Panc1 (cell line): Measurements from ENCODE around the gene TCF3. TPM values are rescaled to one million over a fixed set of nuclear protein-coding genes. Genes with fewer than 3 reads are reported as not detected.

Experiments used
- ATAC-seq: fragments of 200-7000 bp; cut with Tn5 transposase; 2 replicates; pipeline ENCODE4 v1.9.1; 2020; ENCODE audit warnings: mild to moderate bottlenecking, moderate library complexity
- BruUV-seq: library from RNA; stranded (reverse); fragments of 400-500 nt; replicated peaks from 2 replicates; lab custom pipeline; 2021; lab: Mats Ljungman, UMichigan
- CTCF ChIA-PET: fragments of 300-600 bp; sonication (Branson Sonifier 250); formaldehyde crosslinking; loops from one replicate; lab custom pipeline; 2022; ENCODE audit warnings: antibody characterized with exemption; lab: Charles Lee
- POLR2A ChIA-PET: fragments of 300-600 bp; sonication (Branson Sonifier 250); formaldehyde crosslinking; loops from one replicate; lab custom pipeline; 2022; ENCODE audit warnings: antibody characterized with exemption; lab: Charles Lee
- DNase-seq: peaks from one replicate; pipeline ENCODE4 v3.0.0-alpha.2; 2010; ENCODE audit warnings: low read depth, low spot score
- H3K27ac ChIP-seq: 2 replicates; pipeline ENCODE4 v1.5.1; 2011; ENCODE audit warnings: mild to moderate bottlenecking, low read length, inconsistent platforms
- H3K27me3 ChIP-seq: fragments of 200-500 bp; sonication (Bioruptor generic); 2 replicates; pipeline ENCODE4 v1.6.0; 2014; ENCODE audit warnings: low read length, inconsistent platforms; ENCODE audit not compliant: control insufficient read depth, insufficient read depth
- H3K36me3 ChIP-seq: fragments of 200-500 bp; sonication (Bioruptor generic); 2 replicates; pipeline ENCODE4 v1.5.1; 2014; ENCODE audit warnings: inconsistent platforms, mild to moderate bottlenecking, low read length, moderate library complexity; ENCODE audit not compliant: control insufficient read depth, insufficient read depth
- H3K4me1 ChIP-seq: 2 replicates; pipeline ENCODE4 v1.5.1; 2011; ENCODE audit warnings: inconsistent platforms, mild to moderate bottlenecking, low read length, moderate library complexity; ENCODE audit not compliant: control insufficient read depth, insufficient read depth
- H3K4me3 ChIP-seq, 2 experiments: 2 replicates each; pipeline ENCODE4 v1.5.1; 2011 to 2012; ENCODE audit warnings: low read depth in 2 of 2, low read length in 2 of 2, mild to moderate bottlenecking in 2 of 2, inconsistent platforms in 1 of 2, moderate library complexity in 1 of 2
- H3K9me3 ChIP-seq: fragments of 200-500 bp; sonication (Bioruptor generic); 2 replicates; pipeline ENCODE4 v1.5.1; 2014; ENCODE audit warnings: low read depth, mild to moderate bottlenecking, inconsistent platforms, low read length, moderate library complexity; ENCODE audit not compliant: control insufficient read depth, insufficient read depth
- CTCF ChIP-seq: fragments of 450-650 bp; IDR thresholded peaks from 2 replicates; pipeline ENCODE4 v1.5.1; 2017; ENCODE audit warnings: mild to moderate bottlenecking
- POLR2AphosphoS5 ChIP-seq: IDR thresholded peaks from 2 replicates; pipeline ENCODE4 v1.6.1; 2012; ENCODE audit warnings: mild to moderate bottlenecking, low read depth, low read length, moderate library complexity
- SIN3A ChIP-seq: IDR thresholded peaks from 2 replicates; pipeline ENCODE4 v1.6.1; 2012; ENCODE audit warnings: low read depth, mild to moderate bottlenecking, low read length, moderate library complexity, borderline replicate concordance; ENCODE audit not compliant: insufficient read depth
- TCF7L2 ChIP-seq: IDR thresholded peaks from 2 replicates; pipeline ENCODE4 v1.6.1; 2011; ENCODE audit warnings: mild to moderate bottlenecking, low read depth, low read length, inconsistent platforms
- in situ Hi-C: cut with HindIII; loops from 2 replicates; pipeline ENCODE4 v1.10.0; 2016; ENCODE audit warnings: low sequenced_read_pairs, low pct_unique_long_range_greater_than_20kb
- intact Hi-C: fragments of 100-400 bp; cut with micrococcal nuclease; formaldehyde crosslinking; loops from one replicate; pipeline ENCODE4 v1.10.0; 2022; ENCODE audit not compliant: unreplicated experiment
- total RNA-seq: library from RNA; stranded (reverse); gene quantifications from one replicate; pipeline ENCODE4 v1.2.1, GENCODE V29; 2021; ENCODE audit not compliant: unreplicated experiment
- TF ChIP-seq, protein P1 (sequence below), 2 experiments: IDR thresholded peaks; 2 replicates each; pipeline ENCODE4 v1.6.1; 2011 to 2012; ENCODE audit warnings: low read depth in 2 of 2, control low read depth in 1 of 2, low read length in 1 of 2, mild to moderate bottlenecking in 1 of 2, moderate library complexity in 1 of 2; ENCODE audit not compliant: insufficient read depth in 1 of 2

The TCF3 gene
- total RNA-seq, 1 experiment from 2014 or later = 175 TPM

DNA sequence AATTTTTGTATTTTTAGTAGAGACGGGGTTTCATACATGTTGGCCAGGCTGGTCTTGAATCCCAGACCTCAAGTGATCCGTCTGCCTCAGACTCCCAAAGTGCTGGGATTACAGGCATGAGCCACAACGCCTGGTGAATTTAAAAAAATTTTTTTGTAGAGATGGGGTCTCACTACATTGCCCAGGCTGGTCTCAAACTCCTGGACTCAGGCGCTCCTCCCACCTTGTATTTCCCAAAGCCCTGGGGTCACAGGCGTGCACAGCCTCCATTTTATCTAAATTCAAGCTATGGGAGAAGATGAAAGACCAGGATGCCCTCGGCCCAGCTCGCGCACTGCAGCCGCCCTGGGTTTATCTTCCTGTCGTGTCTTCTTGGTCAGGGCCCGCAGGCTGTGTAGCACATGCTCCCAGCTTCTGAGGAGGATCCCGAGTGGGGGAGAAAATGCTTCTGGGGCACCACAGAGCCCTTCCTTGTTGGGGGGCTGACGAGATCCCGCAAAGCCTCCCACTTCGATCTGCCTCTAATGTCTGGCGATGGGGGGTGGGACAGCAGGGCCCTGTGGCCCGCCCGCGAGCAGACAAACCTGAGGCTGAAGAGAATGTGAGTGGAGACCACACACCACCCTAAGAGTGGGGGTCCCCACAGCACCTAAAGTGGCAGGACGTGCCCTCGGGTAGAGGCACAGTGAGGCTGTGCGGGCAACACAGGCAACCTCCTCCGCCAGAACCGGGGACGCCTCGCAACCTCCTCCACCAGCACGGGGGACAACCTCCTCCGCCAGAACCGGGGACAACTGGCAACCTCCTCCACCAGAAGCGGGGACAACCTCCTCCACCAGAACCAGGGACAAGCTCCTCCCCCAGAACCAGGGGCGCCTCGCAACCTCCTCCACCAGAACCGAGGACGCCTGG lies 15.8 kb downstream of the TCF3 start:
- in situ Hi-C loops (no loop called here), intact Hi-C loops (no loop called here)
- Histone ChIP-seq H3K27me3 (no peaks in the 10 kb centered on the region), H3K9me3 (no peaks in the 10 kb centered on the region), H3K27ac (no peak overlapping the region), H3K4me1 (no peaks in the 10 kb centered on the region), H3K36me3 (peaks cover 2% of the 10 kb centered on the region; the same call in 1 of the 2 replicates), H3K4me3 (no peak overlapping the region)
- DNase-seq (no peak), ATAC-seq (no peak)
- ChIA-PET CTCF (interaction anchor here (0.7 kb wide), 2 partner anchors 36 to 44 kb away, joined by 3 read pairs; partner anchors contain the start of gene MBD3), POLR2A (no interaction called here)
- BruUV-seq = no TSS peak
- TF ChIP-seq, protein P1, sequence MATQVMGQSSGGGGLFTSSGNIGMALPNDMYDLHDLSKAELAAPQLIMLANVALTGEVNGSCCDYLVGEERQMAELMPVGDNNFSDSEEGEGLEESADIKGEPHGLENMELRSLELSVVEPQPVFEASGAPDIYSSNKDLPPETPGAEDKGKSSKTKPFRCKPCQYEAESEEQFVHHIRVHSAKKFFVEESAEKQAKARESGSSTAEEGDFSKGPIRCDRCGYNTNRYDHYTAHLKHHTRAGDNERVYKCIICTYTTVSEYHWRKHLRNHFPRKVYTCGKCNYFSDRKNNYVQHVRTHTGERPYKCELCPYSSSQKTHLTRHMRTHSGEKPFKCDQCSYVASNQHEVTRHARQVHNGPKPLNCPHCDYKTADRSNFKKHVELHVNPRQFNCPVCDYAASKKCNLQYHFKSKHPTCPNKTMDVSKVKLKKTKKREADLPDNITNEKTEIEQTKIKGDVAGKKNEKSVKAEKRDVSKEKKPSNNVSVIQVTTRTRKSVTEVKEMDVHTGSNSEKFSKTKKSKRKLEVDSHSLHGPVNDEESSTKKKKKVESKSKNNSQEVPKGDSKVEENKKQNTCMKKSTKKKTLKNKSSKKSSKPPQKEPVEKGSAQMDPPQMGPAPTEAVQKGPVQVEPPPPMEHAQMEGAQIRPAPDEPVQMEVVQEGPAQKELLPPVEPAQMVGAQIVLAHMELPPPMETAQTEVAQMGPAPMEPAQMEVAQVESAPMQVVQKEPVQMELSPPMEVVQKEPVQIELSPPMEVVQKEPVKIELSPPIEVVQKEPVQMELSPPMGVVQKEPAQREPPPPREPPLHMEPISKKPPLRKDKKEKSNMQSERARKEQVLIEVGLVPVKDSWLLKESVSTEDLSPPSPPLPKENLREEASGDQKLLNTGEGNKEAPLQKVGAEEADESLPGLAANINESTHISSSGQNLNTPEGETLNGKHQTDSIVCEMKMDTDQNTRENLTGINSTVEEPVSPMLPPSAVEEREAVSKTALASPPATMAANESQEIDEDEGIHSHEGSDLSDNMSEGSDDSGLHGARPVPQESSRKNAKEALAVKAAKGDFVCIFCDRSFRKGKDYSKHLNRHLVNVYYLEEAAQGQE (IDR thresholded peaks at IDR 0.05; ENCODE audit: insufficient read depth in 1 of 2, low read depth in 2 of 2, low read length in 1 of 2) = no peak
- TF ChIP-seq CTCF (no peak), POLR2AphosphoS5 (no peak), SIN3A (no peak), TCF7L2 (no peak)

- Histone ChIP-seq H3K9me3 (no peaks in the 10 kb centered on the region), H3K4me3 (no peak overlapping the region), H3K27ac (no peak overlapping the region), H3K4me1 (no peaks in the 10 kb centered on the region), H3K27me3 (no peaks in the 10 kb centered on the region), H3K36me3 (peaks cover 2% of the 10 kb centered on the region; the same call in 1 of the 2 replicates)
- in situ Hi-C loops (no loop called here), intact Hi-C loops (no loop called here)
- ChIA-PET POLR2A (no interaction called here), CTCF (interaction anchor here (0.6 kb wide), 1 partner anchor 35 kb away, joined by 4 read pairs; no protein-coding TSS in a partner anchor)
- BruUV-seq = no TSS peak
- no peak for ATAC-seq
- no peak for DNase-seq
- TF ChIP-seq, protein P1 (IDR thresholded peaks at IDR 0.05; ENCODE audit: insufficient read depth in 1 of 2, low read depth in 2 of 2, low read length in 1 of 2) = no peak
- TF ChIP-seq TCF7L2 (no peak), SIN3A (no peak), CTCF (no peak), POLR2AphosphoS5 (no peak)
Measured at GRCh38 chr19:1634938-1635243, 17.5 kb downstream of the TCF3 start.
